ENCODE measurements around the gene CCDC39. TPM values are rescaled to one million over a fixed set of nuclear protein-coding genes. Genes with fewer than 3 reads are reported as not detected.

Gene CCDC39
- polyA plus RNA-seq, 1 of the 3 experiments (the other 2 are of a cell fraction) = not detected

GRCh38 chr3:180600473-180600872 lies 78.8 kb downstream of the CCDC39 start:
- Histone ChIP-seq H3K4me3 (ENCODE audit: low read depth in 2 of 2, low read length in 1 of 2) (no peak overlapping the region), H3K27me3 (ENCODE audit: insufficient read depth) (no peaks in the 10 kb centered on the region), H3K9me2 (no peaks in the 10 kb centered on the region), H3F3A (replicated peaks; ENCODE audit: insufficient read depth) (peaks cover 4% of the 10 kb centered on the region), H2AFZ (ENCODE audit: low read depth) (no peak overlapping the region), H3K4me2 (no peak overlapping the region), H4K20me1 (ENCODE audit: insufficient read depth) (no peaks in the 10 kb centered on the region; the same call in 1 of the 2 replicates), H3K4me1 (ENCODE audit: control insufficient read depth in 1 of 2, insufficient read depth in 2 of 2, low read depth in 1 of 2, low read length in 1 of 2) (peaks cover 6 to 12% of the 10 kb centered on the region in 2 experiments; a peak in 2 of 4 replicates), H3K9me3 (no peaks in the 10 kb centered on the region), H3K9ac (no peak overlapping the region), H3K79me2 (ENCODE audit: insufficient read depth) (peaks cover 34% of the 10 kb centered on the region), H3K27ac (ENCODE audit: low read depth in 2 of 2, low read length in 1 of 2) (no peak overlapping the region), H3K36me3 (replicated peaks in 1 of 2; ENCODE audit: control insufficient read depth in 1 of 2, insufficient read depth in 2 of 2, low read length in 1 of 2) (peaks cover 19 to 20% of the 10 kb centered on the region in 2 experiments)
- ChIA-PET POLR2A (no interaction called here), CTCF (interaction anchor here (1.0 to 2.8 kb wide), 3 partner anchors 15 to 850 kb away, joined by 3 to 9 read pairs (median 8); no protein-coding TSS in a partner anchor)
- DNase-seq = no peak
- TF ChIP-seq TEAD4 (IDR thresholded peaks at IDR 0.05; ENCODE audit: borderline replicate concordance, insufficient read depth) (no peak), RXRA (IDR thresholded peaks at IDR 0.05; ENCODE audit: borderline replicate concordance, low read depth) (no peak), SMC3 (IDR thresholded peaks at IDR 0.05; ENCODE audit: low read depth, low read length) (no peak), EP300 (IDR thresholded peaks at IDR 0.05; ENCODE audit: borderline replicate concordance in 1 of 2, low read depth in 1 of 2, low read length in 1 of 2) (no peak), RFX5 (IDR thresholded peaks at IDR 0.05; ENCODE audit: low read length) (no peak), RAD21 (IDR thresholded peaks at IDR 0.05; ENCODE audit: low read length) (no peak), ELF1 (IDR thresholded peaks at IDR 0.05) (no peak), USF2 (IDR thresholded peaks at IDR 0.05; ENCODE audit: borderline replicate concordance, low read depth, low read length) (no peak), TCF12 (IDR thresholded peaks at IDR 0.05) (no peak), MXI1 (IDR thresholded peaks at IDR 0.05; ENCODE audit: low read depth, low read length) (no peak), FOXM1 (IDR thresholded peaks at IDR 0.05; ENCODE audit: low read depth) (no peak), YY1 (IDR thresholded peaks at IDR 0.05; ENCODE audit: low read depth) (no peak), USF1 (IDR thresholded peaks at IDR 0.05; ENCODE audit: borderline replicate concordance, low read depth) (no peak), GATA2 (CRISPR knock-in tag; IDR thresholded peaks at IDR 0.05) (no peak), FOXJ3 (CRISPR knock-in tag; IDR thresholded peaks at IDR 0.05) (no peak), CTCF (IDR thresholded peaks at IDR 0.05) (no peak)
- TF ChIP-seq, protein P1, sequence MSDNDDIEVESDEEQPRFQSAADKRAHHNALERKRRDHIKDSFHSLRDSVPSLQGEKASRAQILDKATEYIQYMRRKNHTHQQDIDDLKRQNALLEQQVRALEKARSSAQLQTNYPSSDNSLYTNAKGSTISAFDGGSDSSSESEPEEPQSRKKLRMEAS (IDR thresholded peaks at IDR 0.05; ENCODE audit: low read depth) = no peak
- WGBS (ENCODE audit: low lambda C conversion rate) = 95% methylated on average over 15 of the region's 15 CpGs
